GM18909 (cell line): ENCODE measurements around the gene RNF146.
"Not testable (repeated sequence)": the region's sequence is repeated elsewhere in the genome, so short reads cannot be mapped to it uniquely, and the experiment has no call there.

Source experiments
- ATAC-seq: cut with Tn5 transposase; IDR thresholded peaks from one replicate; pipeline ENCODE4 v1.9.1; 2021; ENCODE audit warnings: mild to moderate bottlenecking; ENCODE audit not compliant: unreplicated experiment, poor library complexity

The RNF146 gene

GRCh38 chr6:127266178-127266891, at the start of gene RNF146:
Gene RNF146, plus strand, starts transcription at chr6:127266864. Its CDS starts 13,475 bp downstream, at chr6:127280339.
- peak; percentile 83 for ATAC-seq

GRCh38 chr6:127219869-127220268, 46.8 kb upstream of the RNF146 start:
- ATAC-seq: no peak

GRCh38 chr6:127221201-127221600, 45.5 kb upstream of the RNF146 start:
- no peak for ATAC-seq

- no peak for ATAC-seq
These were observed 44.2 kb upstream of the RNF146 start for GRCh38 chr6:127222418-127222817.

- ATAC-seq: no peak
These were observed 41.2 kb upstream of the RNF146 start for GRCh38 chr6:127225497-127225896.

- not testable (repeated sequence) for ATAC-seq
These were observed 32.8 kb upstream of the RNF146 start for GRCh38 chr6:127233819-127234218.

- no peak for ATAC-seq
These were observed 23.2 kb upstream of the RNF146 start for GRCh38 chr6:127243501-127243900.

- no peak for ATAC-seq
These were observed 19.3 kb upstream of the RNF146 start for GRCh38 chr6:127247114-127248096.

- ATAC-seq: no peak
These were observed 17.0 kb upstream of the RNF146 start for GRCh38 chr6:127249621-127250020.

- ATAC-seq: no peak
These were observed 11.4 kb upstream of the RNF146 start for GRCh38 chr6:127255286-127255685.

- ATAC-seq: no peak
These were observed 3.8 kb upstream of the RNF146 start for GRCh38 chr6:127262896-127263295.

GRCh38 chr6:127263481-127263880, 3.2 kb upstream of the RNF146 start:
- no peak for ATAC-seq

- ATAC-seq: peak; percentile 79
These were observed 405 bp downstream of the RNF146 start for GRCh38 chr6:127266892-127267645.

- peak; percentile 1 for ATAC-seq
These were observed 1.3 kb downstream of the RNF146 start for GRCh38 chr6:127267646-127268625.

- no peak for ATAC-seq
These were observed 5.9 kb downstream of the RNF146 start for GRCh38 chr6:127272576-127272975.

GRCh38 chr6:127273499-127273898, 6.8 kb downstream of the RNF146 start:
- ATAC-seq: no peak

- ATAC-seq: no peak
These were observed 9.7 kb downstream of the RNF146 start for GRCh38 chr6:127276331-127276730.

GRCh38 chr6:127277878-127278843, 11.5 kb downstream of the RNF146 start:
- no peak for ATAC-seq
